H9 (cell line): ENCODE measurements around the gene NDUFB3. TPM values are rescaled to one million over a fixed set of nuclear protein-coding genes. Genes with fewer than 3 reads are reported as not detected.

Source experiments
- DNase-seq: peaks from one replicate; pipeline ENCODE4 v3.0.0-alpha.2; 2017
- H2AFZ ChIP-seq: one replicate; pipeline ENCODE4 v1.6.1; 2013; ENCODE audit warnings: mild to moderate bottlenecking, low read length, control low read depth, moderate library complexity
- H2AK5ac ChIP-seq: 2 replicates; pipeline ENCODE4 v1.6.1; 2013; ENCODE audit warnings: low read length, control low read depth, mixed read lengths; ENCODE audit not compliant: insufficient read length
- H2BK120ac ChIP-seq: one replicate; pipeline ENCODE4 v1.6.1; 2013; ENCODE audit warnings: low read depth, mild to moderate bottlenecking, low read length, control low read depth, inconsistent platforms; ENCODE audit not compliant: poor library complexity, severe bottlenecking
- H2BK12ac ChIP-seq: 2 replicates; pipeline ENCODE4 v1.6.1; 2013; ENCODE audit warnings: low read length, control low read depth, mixed read lengths, low read depth; ENCODE audit not compliant: insufficient read length
- H2BK15ac ChIP-seq: 2 replicates; pipeline ENCODE4 v1.6.1; 2013; ENCODE audit warnings: low read depth, low read length, control low read depth
- H2BK20ac ChIP-seq: one replicate; pipeline ENCODE4 v1.6.1; 2013; ENCODE audit warnings: low read depth, mild to moderate bottlenecking, low read length, control low read depth, inconsistent platforms; ENCODE audit not compliant: poor library complexity, severe bottlenecking
- H2BK5ac ChIP-seq: 2 replicates; pipeline ENCODE4 v1.6.1; 2013; ENCODE audit warnings: low read length, control low read depth, mixed read lengths; ENCODE audit not compliant: insufficient read length
- H3K14ac ChIP-seq: 2 replicates; pipeline ENCODE4 v1.6.1; 2013; ENCODE audit warnings: low read length, control low read depth; ENCODE audit not compliant: insufficient read depth
- H3K18ac ChIP-seq: 2 replicates; pipeline ENCODE4 v1.6.1; 2013; ENCODE audit warnings: low read depth, mild to moderate bottlenecking, mixed read lengths, low read length, control low read depth; ENCODE audit not compliant: insufficient read length
- H3K23ac ChIP-seq: 2 replicates; pipeline ENCODE4 v1.6.1; 2013; ENCODE audit warnings: low read length, control low read depth, mixed read lengths, low read depth; ENCODE audit not compliant: insufficient read length
- H3K23me2 ChIP-seq: 2 replicates; pipeline ENCODE4 v1.6.1; 2013; ENCODE audit warnings: low read depth, mild to moderate bottlenecking, mixed read lengths, low read length, control low read depth; ENCODE audit not compliant: insufficient read length, poor library complexity, severe bottlenecking
- H3K27ac ChIP-seq: 2 replicates; pipeline ENCODE4 v1.5.1; 2013; ENCODE audit warnings: low read length, control low read depth, mixed read lengths, low read depth; ENCODE audit not compliant: insufficient read length
- H3K27me3 ChIP-seq: 2 replicates; pipeline ENCODE4 v1.6.1; 2013; ENCODE audit warnings: low read length, control low read depth, inconsistent platforms; ENCODE audit not compliant: insufficient read depth
- H3K4ac ChIP-seq: 2 replicates; pipeline ENCODE4 v1.6.1; 2013; ENCODE audit warnings: low read depth, mild to moderate bottlenecking, control low read depth, inconsistent platforms, low read length, moderate library complexity
- H3K4me1 ChIP-seq: 2 replicates; pipeline ENCODE4 v1.6.1; 2013; ENCODE audit warnings: low read length, control low read depth, inconsistent platforms; ENCODE audit not compliant: insufficient read depth
- H3K4me2 ChIP-seq: 2 replicates; pipeline ENCODE4 v1.6.1; 2013; ENCODE audit warnings: low read length, control low read depth, mixed read lengths; ENCODE audit not compliant: insufficient read length, insufficient read depth
- H3K56ac ChIP-seq: 2 replicates; pipeline ENCODE4 v1.6.1; 2013; ENCODE audit warnings: low read depth, mild to moderate bottlenecking, mixed read lengths, low read length, control low read depth; ENCODE audit not compliant: insufficient read length
- H3K79me1 ChIP-seq: 2 replicates; pipeline ENCODE4 v1.6.1; 2013; ENCODE audit warnings: low read depth, mild to moderate bottlenecking, moderate library complexity, low read length, control low read depth, inconsistent platforms; ENCODE audit not compliant: insufficient read depth, poor library complexity, severe bottlenecking
- H3K79me2 ChIP-seq: 2 replicates; pipeline ENCODE4 v1.6.1; 2013; ENCODE audit warnings: low read length, control low read depth, inconsistent platforms; ENCODE audit not compliant: insufficient read depth
- H3K9ac ChIP-seq: 2 replicates; pipeline ENCODE4 v1.6.1; 2013; ENCODE audit warnings: low read length, control low read depth, mixed read lengths; ENCODE audit not compliant: insufficient read length; ENCODE audit errors: extremely low read depth
- H3K9me3 ChIP-seq: one replicate; pipeline ENCODE4 v1.6.1; 2013; ENCODE audit warnings: low read depth, low read length, inconsistent platforms; ENCODE audit not compliant: control insufficient read depth
- H3T11ph ChIP-seq: one replicate; pipeline ENCODE4 v1.6.1; 2013; ENCODE audit warnings: mild to moderate bottlenecking, low read length, control low read depth, inconsistent platforms
- H4K20me1 ChIP-seq: one replicate; pipeline ENCODE4 v1.6.1; 2013; ENCODE audit not compliant: control insufficient read depth, insufficient read length, insufficient read depth
- H4K5ac ChIP-seq: 2 replicates; pipeline ENCODE4 v1.6.1; 2013; ENCODE audit warnings: low read depth, mild to moderate bottlenecking, mixed read lengths, low read length, control low read depth; ENCODE audit not compliant: insufficient read length
- H4K8ac ChIP-seq: replicated peaks from 2 replicates; pipeline ENCODE4 v1.6.1; 2013; ENCODE audit warnings: low read length, control low read depth, mixed read lengths, low read depth; ENCODE audit not compliant: insufficient read length
- H4K91ac ChIP-seq: 2 replicates; pipeline ENCODE4 v1.6.1; 2013; ENCODE audit warnings: low read depth, mild to moderate bottlenecking, moderate library complexity, mixed read lengths, low read length, control low read depth; ENCODE audit not compliant: insufficient read length
- H3K27ac Mint-ChIP-seq, 3 experiments: 2 replicates in 2 of 3; 3 replicates in 1 of 3; pipeline ENCODE4 v1.8.0; 2020 to 2021; ENCODE audit warnings: mixed read lengths in 3 of 3, mild to moderate bottlenecking in 1 of 3, moderate library complexity in 1 of 3
- H3K27me3 Mint-ChIP-seq: 2 replicates; pipeline ENCODE4 v1.8.0; 2021; ENCODE audit warnings: low read depth, mild to moderate bottlenecking, moderate library complexity, mixed read lengths
- H3K36me3 Mint-ChIP-seq, 3 experiments: 2 replicates in 2 of 3; 3 replicates in 1 of 3; pipeline ENCODE4 v1.8.0; 2020 to 2021; ENCODE audit warnings: low read depth in 3 of 3, mixed read lengths in 3 of 3; ENCODE audit not compliant: insufficient read depth in 1 of 3
- H3K4me1 Mint-ChIP-seq, 2 experiments: 2 replicates each; pipeline ENCODE4 v1.8.0; 2020; ENCODE audit warnings: mixed read lengths in 2 of 2
- H3K4me3 Mint-ChIP-seq, 2 experiments: 2 replicates in 1 of 2; 3 replicates in 1 of 2; pipeline ENCODE4 v1.8.0; 2020 to 2021; ENCODE audit warnings: mild to moderate bottlenecking in 2 of 2, mixed read lengths in 2 of 2, moderate library complexity in 1 of 2
- H3K9me3 Mint-ChIP-seq, 2 experiments: 2 replicates in 1 of 2; 3 replicates in 1 of 2; pipeline ENCODE4 v1.8.0; 2020; ENCODE audit warnings: mild to moderate bottlenecking in 2 of 2, mixed read lengths in 2 of 2, moderate library complexity in 1 of 2
- WGBS: extraction: QIAGEN DNeasy Blood & Tissue Kit; methylation state at CpG from one replicate; pipeline ENCODE4 v1.1.7; 2013; ENCODE audit warnings: missing lambda C conversion rate, low lambda C conversion rate, mixed read lengths; ENCODE audit not compliant: insufficient read length; ENCODE audit errors: extremely low coverage; 5-methylcytosine and 5-hydroxymethylcytosine counted together
- total RNA-seq: library from RNA; stranded (reverse); gene quantifications from 2 replicates; pipeline ENCODE4 v1.2.1, GENCODE V29; 2021
- TF ChIP-seq, protein P1 (sequence below): fragments of 200-600 bp; sonication (generic); conservative IDR thresholded peaks from 3 replicates; pipeline ENCODE4 v1.8.0; 2021; ENCODE audit warnings: antibody characterized with exemption, mild to moderate bottlenecking

The NDUFB3 gene
- total RNA-seq, 1 experiment from 2014 or later: 59.6 TPM

DNA sequence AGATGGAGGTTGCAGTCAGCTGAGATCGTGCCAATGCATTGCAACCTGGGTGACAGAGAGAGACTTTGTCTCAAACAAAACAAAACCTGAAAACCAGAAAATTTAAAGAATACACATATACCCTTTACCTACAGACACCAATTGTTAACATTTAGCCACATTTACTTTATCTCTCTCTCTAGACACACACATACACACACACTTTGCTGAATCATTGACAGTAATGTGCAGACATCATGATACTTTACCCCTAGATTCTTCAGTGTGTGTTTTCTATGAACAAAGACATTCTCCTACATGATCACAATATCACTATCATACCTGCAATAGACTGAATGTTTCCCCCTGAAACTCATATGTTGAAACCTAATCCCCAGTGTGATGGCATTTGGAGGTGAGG lies 34.0 kb downstream of the NDUFB3 start:
- H3K27me3 Mint-ChIP-seq: no peaks in the 10 kb centered on the region
- Histone ChIP-seq H4K20me1 (no peaks in the 10 kb centered on the region), H2BK15ac (no peak overlapping the region), H3K79me1 (no peaks in the 10 kb centered on the region), H2BK12ac (no peak overlapping the region), H3K4me2 (no peak overlapping the region), H3K4ac (no peak overlapping the region), H4K8ac (no peak overlapping the region), H3K79me2 (no peaks in the 10 kb centered on the region), H3K18ac (no peak overlapping the region), H3K9me3 (no peaks in the 10 kb centered on the region), H3K14ac (no peak overlapping the region), H4K91ac (no peak overlapping the region), H2AK5ac (no peak overlapping the region), H2BK120ac (no peak overlapping the region), H2BK5ac (no peak overlapping the region), H4K5ac (no peak overlapping the region), H3K56ac (no peak overlapping the region), H3K23ac (no peak overlapping the region), H3K27me3 (no peaks in the 10 kb centered on the region), H3K27ac (no peak overlapping the region), H3K23me2 (no peaks in the 10 kb centered on the region), H2BK20ac (no peak overlapping the region), H3K9ac (no peak overlapping the region), H3K4me1 (no peaks in the 10 kb centered on the region), H2AFZ (no peak overlapping the region), H3T11ph (no peak overlapping the region)
- DNase-seq: no peak
- H3K36me3 Mint-ChIP-seq: no peaks in the 10 kb centered on the region
- H3K4me1 Mint-ChIP-seq: no peaks in the 10 kb centered on the region
- H3K27ac Mint-ChIP-seq: peak overlapping the region in 1 of 3 experiments; percentile 13; a peak in 1 of 7 replicates
- H3K4me3 Mint-ChIP-seq: no peak overlapping the region
- H3K9me3 Mint-ChIP-seq: no peaks in the 10 kb centered on the region
- WGBS: no CpG with 5 or more reads among the region's 1 CpG
- TF ChIP-seq, protein P1, sequence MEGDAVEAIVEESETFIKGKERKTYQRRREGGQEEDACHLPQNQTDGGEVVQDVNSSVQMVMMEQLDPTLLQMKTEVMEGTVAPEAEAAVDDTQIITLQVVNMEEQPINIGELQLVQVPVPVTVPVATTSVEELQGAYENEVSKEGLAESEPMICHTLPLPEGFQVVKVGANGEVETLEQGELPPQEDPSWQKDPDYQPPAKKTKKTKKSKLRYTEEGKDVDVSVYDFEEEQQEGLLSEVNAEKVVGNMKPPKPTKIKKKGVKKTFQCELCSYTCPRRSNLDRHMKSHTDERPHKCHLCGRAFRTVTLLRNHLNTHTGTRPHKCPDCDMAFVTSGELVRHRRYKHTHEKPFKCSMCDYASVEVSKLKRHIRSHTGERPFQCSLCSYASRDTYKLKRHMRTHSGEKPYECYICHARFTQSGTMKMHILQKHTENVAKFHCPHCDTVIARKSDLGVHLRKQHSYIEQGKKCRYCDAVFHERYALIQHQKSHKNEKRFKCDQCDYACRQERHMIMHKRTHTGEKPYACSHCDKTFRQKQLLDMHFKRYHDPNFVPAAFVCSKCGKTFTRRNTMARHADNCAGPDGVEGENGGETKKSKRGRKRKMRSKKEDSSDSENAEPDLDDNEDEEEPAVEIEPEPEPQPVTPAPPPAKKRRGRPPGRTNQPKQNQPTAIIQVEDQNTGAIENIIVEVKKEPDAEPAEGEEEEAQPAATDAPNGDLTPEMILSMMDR: no peak
